OCI-LY3 (cell line): ENCODE measurements around the gene C19orf73.
A peak's percentile ranks its signal among the peaks of the same experiment; 100 is the strongest.

ENCODE experiments used
- H2AFZ ChIP-seq: fragments of 200-600, 300-600 bp; shearing (Covaris generic); 2 replicates; pipeline ENCODE4 v1.6.0; 2014; ENCODE audit warnings: antibody characterized with exemption, low read depth, low read length
- H3K27ac ChIP-seq: fragments of 200-600, 300-600 bp; sonication (generic); 2 replicates; pipeline ENCODE4 v1.5.1; 2014; ENCODE audit warnings: mild to moderate bottlenecking, low read length, moderate library complexity, mixed read lengths
- H3K27me3 ChIP-seq: fragments of 200-600, 300-600 bp; sonication (generic); 2 replicates; pipeline ENCODE4 v1.6.1; 2014; ENCODE audit warnings: low read depth, low read length, mixed read lengths
- H3K36me3 ChIP-seq: fragments of 200-600, 300-600 bp; sonication (generic); replicated peaks from 2 replicates; pipeline ENCODE3; 2014; ENCODE audit warnings: low read depth, low read length, mixed read lengths
- H3K4me1 ChIP-seq: fragments of 300-600, 200-600 bp; sonication (generic); 2 replicates; pipeline ENCODE4 v1.6.1; 2014; ENCODE audit warnings: low read length, mixed read lengths
- H3K4me2 ChIP-seq: fragments of 200-600, 300-600 bp; sonication (generic); 2 replicates; pipeline ENCODE4 v1.6.1; 2014; ENCODE audit warnings: low read length, mixed read lengths
- H3K4me3 ChIP-seq: fragments of 300-600, 200-600 bp; sonication (generic); 2 replicates; pipeline ENCODE4 v1.5.1; 2014; ENCODE audit warnings: antibody characterized with exemption, mild to moderate bottlenecking, low read length, moderate library complexity
- H3K79me2 ChIP-seq: fragments of 300-600, 200-600 bp; shearing (Covaris generic); 2 replicates; pipeline ENCODE4 v1.6.1; 2014; ENCODE audit warnings: mild to moderate bottlenecking, low read length, mixed read lengths
- H3K9ac ChIP-seq: fragments of 300-600, 200-600 bp; shearing (Covaris generic); 2 replicates; pipeline ENCODE4 v1.6.0; 2014; ENCODE audit warnings: mild to moderate bottlenecking, low read length, moderate library complexity
- H3K9me3 ChIP-seq: fragments of 200-600, 300-600 bp; shearing (Covaris generic); 2 replicates; pipeline ENCODE4 v1.6.1; 2014; ENCODE audit warnings: low read length, mixed read lengths; ENCODE audit not compliant: insufficient read depth
- H4K20me1 ChIP-seq: fragments of 200-600, 300-600 bp; sonication (generic); 2 replicates; pipeline ENCODE4 v1.6.1; 2016; ENCODE audit warnings: low read length, mixed read lengths; ENCODE audit not compliant: insufficient read depth
- EZH2phosphoT487 ChIP-seq: fragments of 200-600 bp; shearing (Covaris generic); IDR thresholded peaks from 2 replicates; pipeline ENCODE4 v1.6.1; 2018; ENCODE audit warnings: antibody characterized with exemption, mixed run types, low read depth
- TF ChIP-seq, protein P1 (sequence below): fragments of 200-600, 300-600 bp; sonication (generic); IDR thresholded peaks from 2 replicates; pipeline ENCODE4 v1.5.1; 2014; ENCODE audit warnings: antibody characterized with exemption, low read length, low read depth

Gene C19orf73

DNA sequence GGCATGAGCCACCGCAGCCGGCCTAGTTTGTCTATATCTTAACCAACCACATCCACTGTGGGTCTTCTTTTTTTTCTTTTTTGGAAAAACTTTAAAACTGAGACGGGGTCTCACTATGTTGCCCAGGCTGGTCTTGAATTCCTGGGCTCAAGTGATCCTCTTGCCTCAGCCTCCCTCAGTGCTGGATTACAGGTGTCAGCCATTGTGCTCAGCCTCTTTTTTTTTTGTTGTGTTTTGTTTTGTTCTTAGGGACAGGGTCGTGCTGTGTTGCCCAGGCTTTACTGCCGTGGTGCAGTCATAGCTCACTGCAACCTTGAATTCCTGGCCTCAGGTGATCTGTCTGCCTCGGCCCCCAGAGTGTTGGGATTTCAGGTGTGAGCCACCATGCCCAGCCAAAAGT is 26.3 kb downstream of the C19orf73 start:
- Histone ChIP-seq H3K27ac (no peak overlapping the region), H3K79me2 (peaks cover 91% of the 10 kb centered on the region), H2AFZ (no peak overlapping the region), H3K4me1 (no peaks in the 10 kb centered on the region), H3K27me3 (no peaks in the 10 kb centered on the region), H3K9me3 (no peaks in the 10 kb centered on the region), H3K9ac (no peak overlapping the region), H3K4me3 (no peak overlapping the region), H3K4me2 (no peak overlapping the region), H3K36me3 (peaks cover 63% of the 10 kb centered on the region), H4K20me1 (peaks cover 50% of the 10 kb centered on the region)
- no peak for TF ChIP-seq EZH2phosphoT487
- TF ChIP-seq, protein P1, sequence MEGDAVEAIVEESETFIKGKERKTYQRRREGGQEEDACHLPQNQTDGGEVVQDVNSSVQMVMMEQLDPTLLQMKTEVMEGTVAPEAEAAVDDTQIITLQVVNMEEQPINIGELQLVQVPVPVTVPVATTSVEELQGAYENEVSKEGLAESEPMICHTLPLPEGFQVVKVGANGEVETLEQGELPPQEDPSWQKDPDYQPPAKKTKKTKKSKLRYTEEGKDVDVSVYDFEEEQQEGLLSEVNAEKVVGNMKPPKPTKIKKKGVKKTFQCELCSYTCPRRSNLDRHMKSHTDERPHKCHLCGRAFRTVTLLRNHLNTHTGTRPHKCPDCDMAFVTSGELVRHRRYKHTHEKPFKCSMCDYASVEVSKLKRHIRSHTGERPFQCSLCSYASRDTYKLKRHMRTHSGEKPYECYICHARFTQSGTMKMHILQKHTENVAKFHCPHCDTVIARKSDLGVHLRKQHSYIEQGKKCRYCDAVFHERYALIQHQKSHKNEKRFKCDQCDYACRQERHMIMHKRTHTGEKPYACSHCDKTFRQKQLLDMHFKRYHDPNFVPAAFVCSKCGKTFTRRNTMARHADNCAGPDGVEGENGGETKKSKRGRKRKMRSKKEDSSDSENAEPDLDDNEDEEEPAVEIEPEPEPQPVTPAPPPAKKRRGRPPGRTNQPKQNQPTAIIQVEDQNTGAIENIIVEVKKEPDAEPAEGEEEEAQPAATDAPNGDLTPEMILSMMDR, result no peak

DNA sequence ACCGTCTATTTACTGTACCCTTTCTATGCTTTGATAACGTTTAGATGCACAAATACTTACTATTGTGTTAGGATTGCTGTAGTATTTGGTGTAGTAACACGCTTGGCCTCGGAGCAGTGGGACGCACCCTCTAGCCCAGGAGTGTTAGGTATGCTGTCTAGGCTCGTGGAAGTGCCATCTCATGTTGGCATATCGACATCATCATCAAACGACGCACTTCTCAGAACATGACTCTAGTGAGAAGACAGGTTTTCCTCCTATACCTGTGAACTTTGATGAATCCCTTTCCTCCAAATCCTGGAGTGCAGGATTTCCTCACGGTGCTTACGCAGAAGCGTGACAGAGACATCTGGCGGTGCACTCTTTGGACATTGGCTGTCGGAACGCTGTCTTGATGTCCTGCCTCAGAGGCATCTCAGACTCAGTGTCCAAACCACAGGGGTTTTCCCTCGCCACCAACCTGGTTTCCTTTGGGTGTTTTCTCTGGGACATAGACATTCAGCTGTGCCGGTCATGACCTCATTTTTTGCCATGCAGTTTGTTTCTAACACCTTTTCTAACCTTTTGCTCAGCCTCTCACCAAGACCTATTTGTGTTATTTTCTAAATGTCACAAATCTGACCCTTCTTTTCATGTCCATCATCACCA is 27.4 kb downstream of the C19orf73 start:
- Histone ChIP-seq H4K20me1 (peaks cover 55% of the 10 kb centered on the region), H3K4me3 (no peak overlapping the region), H3K27me3 (no peaks in the 10 kb centered on the region), H2AFZ (no peak overlapping the region), H3K9me3 (no peaks in the 10 kb centered on the region), H3K36me3 (peaks cover 68% of the 10 kb centered on the region), H3K27ac (no peak overlapping the region), H3K9ac (no peak overlapping the region), H3K79me2 (peaks cover 98% of the 10 kb centered on the region), H3K4me1 (peaks cover 10% of the 10 kb centered on the region), H3K4me2 (no peak overlapping the region)
- TF ChIP-seq, protein P1, result no peak

GRCh38 chr19:49086296-49086695 is 32.6 kb downstream of the C19orf73 start:
- H3K36me3 ChIP-seq, result peaks cover 42% of the 10 kb centered on the region
- no peaks in the 10 kb centered on the region for H3K27me3 ChIP-seq
- peak overlapping the region; percentile 92 for H3K9ac ChIP-seq
- peak overlapping the region; percentile 92 for H3K4me3 ChIP-seq
- peaks cover 44% of the 10 kb centered on the region for H4K20me1 ChIP-seq
- no peaks in the 10 kb centered on the region for H3K9me3 ChIP-seq
- H3K4me2 ChIP-seq, result peak overlapping the region; percentile 95
- peak overlapping the region; percentile 60 for H3K27ac ChIP-seq
- TF ChIP-seq, protein P1, result no peak
- no peak for TF ChIP-seq EZH2phosphoT487
- H3K79me2 ChIP-seq, result peaks cover 61% of the 10 kb centered on the region
- H3K4me1 ChIP-seq, result peaks cover 14% of the 10 kb centered on the region
- H2AFZ ChIP-seq, result no peak overlapping the region

DNA sequence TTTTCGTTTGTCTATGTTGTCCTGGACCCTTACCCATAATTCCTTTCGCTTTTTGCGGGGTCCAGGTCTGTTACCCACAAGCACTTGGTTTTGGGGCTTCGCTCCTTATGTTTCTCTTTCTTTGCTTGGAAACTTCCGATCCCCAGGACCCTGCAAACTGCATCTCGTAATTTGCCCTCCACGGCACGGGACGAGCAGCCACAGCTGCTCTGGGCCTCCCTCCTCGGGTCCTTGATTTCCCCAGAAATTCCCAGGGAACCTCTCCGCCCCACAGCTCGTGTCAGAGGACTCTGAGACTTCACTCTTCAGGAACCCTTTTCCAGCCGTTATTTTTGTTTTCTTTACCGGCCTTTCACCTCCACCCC is 33.1 kb downstream of the C19orf73 start:
- no peaks in the 10 kb centered on the region for H3K9me3 ChIP-seq
- H3K4me2 ChIP-seq, result peak overlapping the region; percentile 95
- TF ChIP-seq, protein P1, result no peak
- no peak for TF ChIP-seq EZH2phosphoT487
- peak overlapping the region; percentile 92 for H3K9ac ChIP-seq
- peaks cover 14% of the 10 kb centered on the region for H3K4me1 ChIP-seq
- no peaks in the 10 kb centered on the region for H3K27me3 ChIP-seq
- H3K36me3 ChIP-seq, result peaks cover 40% of the 10 kb centered on the region
- H4K20me1 ChIP-seq, result peaks cover 42% of the 10 kb centered on the region
- H3K79me2 ChIP-seq, result peaks cover 56% of the 10 kb centered on the region
- H3K27ac ChIP-seq, result peak overlapping the region; percentile 60
- H2AFZ ChIP-seq, result no peak overlapping the region
- peak overlapping the region; percentile 92 for H3K4me3 ChIP-seq
